ENCODE data around the gene HOXA7.

Gene HOXA7

GRCh38 chr7:27131390-27131819, 25.1 kb downstream of the HOXA7 start:
- no peak for DNase-seq

GRCh38 chr7:27130540-27131389, 25.7 kb downstream of the HOXA7 start, which contains the start of gene HOXA4:
TSS of gene HOXA4 (minus strand) at chr7:27130757. CDS start at chr7:27130733, 24 bp downstream.
- peak; percentile 53 to 78 for DNase-seq

GRCh38 chr7:27129729-27130539, 26.5 kb downstream of the HOXA7 start:
- no peak for DNase-seq

- DNase-seq: no peak
Measured at GRCh38 chr7:27128776-27129728, 27.4 kb downstream of the HOXA7 start.

GRCh38 chr7:27128034-27128433, 28.4 kb downstream of the HOXA7 start:
- DNase-seq: no peak

- no peak for DNase-seq
Measured at GRCh38 chr7:27126596-27127327, 29.7 kb downstream of the HOXA7 start.

GRCh38 chr7:27125986-27126394, 30.5 kb downstream of the HOXA7 start:
- DNase-seq: no peak

- no peak for DNase-seq
Measured at GRCh38 chr7:27124902-27125689, 31.4 kb downstream of the HOXA7 start.

- no peak for DNase-seq
Measured at GRCh38 chr7:27124096-27124901, 32.2 kb downstream of the HOXA7 start.

GRCh38 chr7:27123477-27124053, 32.9 kb downstream of the HOXA7 start:
- DNase-seq: no peak

- no peak for DNase-seq
Measured at GRCh38 chr7:27123007-27123476, 33.4 kb downstream of the HOXA7 start.

GRCh38 chr7:27122077-27122910, 34.2 kb downstream of the HOXA7 start:
- DNase-seq: no peak

GRCh38 chr7:27121684-27122076, 34.8 kb downstream of the HOXA7 start:
- no peak for DNase-seq

GRCh38 chr7:27119412-27119911, 37.0 kb downstream of the HOXA7 start:
- no peak for DNase-seq

- DNase-seq: no peak
Measured at GRCh38 chr7:27118580-27118979, 37.9 kb downstream of the HOXA7 start.

GRCh38 chr7:27117887-27118491, 38.5 kb downstream of the HOXA7 start:
- no peak for DNase-seq

GRCh38 chr7:27116962-27117886, 39.3 kb downstream of the HOXA7 start:
- no peak for DNase-seq

All from SW 1271 (cell line).